Measurements from ENCODE around the gene NAPSA. TPM values are rescaled to one million over a fixed set of nuclear protein-coding genes. Genes with fewer than 3 reads are reported as not detected.

The NAPSA gene
- total and polyA plus RNA-seq, 2 donors (not counting 3 experiments of a cell fraction or from before 2014, with no cell fraction given) = 0.19 TPM; not detected in 1

DNA sequence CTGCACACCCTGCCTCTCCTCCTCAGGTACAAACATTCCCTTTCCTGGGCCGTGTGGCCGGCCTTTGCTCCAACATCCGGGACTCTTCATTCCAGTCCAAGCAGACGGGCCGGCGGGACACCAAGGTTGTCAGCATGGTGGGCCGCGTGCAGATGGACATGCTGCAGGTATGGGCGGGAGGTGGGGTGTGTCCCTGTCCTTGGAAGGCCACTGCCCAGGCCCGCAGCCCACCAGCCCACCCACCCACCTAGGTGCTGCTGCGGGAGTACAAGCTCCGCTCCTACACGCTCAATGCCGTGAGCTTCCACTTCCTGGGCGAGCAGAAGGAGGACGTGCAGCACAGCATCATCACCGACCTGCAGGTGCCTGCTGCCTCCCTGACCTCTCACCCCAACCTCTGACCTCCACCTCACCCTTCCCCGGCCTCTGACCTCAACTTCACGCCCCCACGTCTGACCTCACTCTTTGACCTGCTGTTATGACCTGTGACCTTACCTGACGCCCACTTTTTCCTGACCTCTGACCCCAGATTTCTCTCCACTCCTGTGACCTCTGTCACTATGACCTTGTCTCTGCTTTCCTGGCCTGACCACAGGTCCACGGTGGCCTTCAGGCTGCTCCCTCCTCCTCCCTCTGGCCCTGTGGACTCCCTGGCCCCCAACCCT lies 40.8 kb upstream of the NAPSA start:
- peaks cover 0 to 2% of the 10 kb centered on the region in 2 experiments for H3K36me3 ChIP-seq (ENCODE audit: control insufficient read depth in 2 of 2, extremely low read depth in 1 of 2, insufficient read depth in 2 of 2, low read length in 2 of 2)
- FAIRE-seq (no peak), DNase-seq (ENCODE audit: low read depth, low spot score) (no peak)
- BruUV-seq (replicated peaks) = no TSS peak
- TF ChIP-seq POLR2AphosphoS5 (IDR thresholded peaks at IDR 0.05; ENCODE audit: insufficient read depth, low read depth, low read length) (no peak), JUN (IDR thresholded peaks at IDR 0.05; ENCODE audit: borderline replicate concordance, insufficient read depth, insufficient read length, low read depth) (no peak), EZH2 (IDR thresholded peaks at IDR 0.05; ENCODE audit: borderline replicate concordance, low read depth, low read length, severe bottlenecking) (no peak), MAX (IDR thresholded peaks at IDR 0.05; ENCODE audit: insufficient read depth, insufficient read length) (no peak), POLR2A (IDR thresholded peaks at IDR 0.05; ENCODE audit: low read depth, low read length) (no peak), MYC (IDR thresholded peaks at IDR 0.05; ENCODE audit: low read depth, low read length) (no peak), GATA2 (IDR thresholded peaks at IDR 0.05; ENCODE audit: insufficient read depth, insufficient read length, low read depth, low read length) (no peak), FOS (IDR thresholded peaks at IDR 0.05; ENCODE audit: borderline replicate concordance, insufficient read depth, low read length) (no peak)
- TF ChIP-seq, protein P1, sequence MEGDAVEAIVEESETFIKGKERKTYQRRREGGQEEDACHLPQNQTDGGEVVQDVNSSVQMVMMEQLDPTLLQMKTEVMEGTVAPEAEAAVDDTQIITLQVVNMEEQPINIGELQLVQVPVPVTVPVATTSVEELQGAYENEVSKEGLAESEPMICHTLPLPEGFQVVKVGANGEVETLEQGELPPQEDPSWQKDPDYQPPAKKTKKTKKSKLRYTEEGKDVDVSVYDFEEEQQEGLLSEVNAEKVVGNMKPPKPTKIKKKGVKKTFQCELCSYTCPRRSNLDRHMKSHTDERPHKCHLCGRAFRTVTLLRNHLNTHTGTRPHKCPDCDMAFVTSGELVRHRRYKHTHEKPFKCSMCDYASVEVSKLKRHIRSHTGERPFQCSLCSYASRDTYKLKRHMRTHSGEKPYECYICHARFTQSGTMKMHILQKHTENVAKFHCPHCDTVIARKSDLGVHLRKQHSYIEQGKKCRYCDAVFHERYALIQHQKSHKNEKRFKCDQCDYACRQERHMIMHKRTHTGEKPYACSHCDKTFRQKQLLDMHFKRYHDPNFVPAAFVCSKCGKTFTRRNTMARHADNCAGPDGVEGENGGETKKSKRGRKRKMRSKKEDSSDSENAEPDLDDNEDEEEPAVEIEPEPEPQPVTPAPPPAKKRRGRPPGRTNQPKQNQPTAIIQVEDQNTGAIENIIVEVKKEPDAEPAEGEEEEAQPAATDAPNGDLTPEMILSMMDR (IDR thresholded peaks at IDR 0.05; ENCODE audit: extremely low read depth in 1 of 2, insufficient read depth in 1 of 2, low read depth in 1 of 2, low read length in 2 of 2) = no peak
- CTCF ChIA-PET = no interaction called here
- H3K27me3 ChIP-seq (ENCODE audit: control insufficient read depth in 2 of 2, insufficient read depth in 2 of 2, low read length in 2 of 2) = no peaks in the 10 kb centered on the region
- no peak overlapping the region for H3K9ac ChIP-seq (replicated peaks; ENCODE audit: extremely low read depth, insufficient read depth, low read length)
- H4K20me1 ChIP-seq (replicated peaks; ENCODE audit: control insufficient read depth, extremely low read depth, insufficient read depth, low read length) = no peaks in the 10 kb centered on the region
- no peaks in the 10 kb centered on the region for H3K4me1 ChIP-seq (ENCODE audit: control insufficient read depth, extremely low read depth, insufficient read depth, low read length)
- H3K27ac ChIP-seq (ENCODE audit: insufficient read depth, low read depth, low read length) = no peak overlapping the region
- dilution Hi-C loops (cut with MboI; ENCODE audit: extremely low pct_ligation_motif_present, low sequenced_read_pairs) (no loop called here), intact Hi-C loops (cut with micrococcal nuclease) (no loop called here)
- no peak overlapping the region for H3K4me2 ChIP-seq (ENCODE audit: insufficient read depth, low read length)
- H3K9me1 ChIP-seq (replicated peaks; ENCODE audit: control insufficient read depth, extremely low read depth, insufficient read depth, low read length) = no peaks in the 10 kb centered on the region
- H2AFZ ChIP-seq (ENCODE audit: low read depth, low read length) = no peak overlapping the region
- POLR2A ChIA-PET = no interaction called here
- H3K9me3 ChIP-seq (replicated peaks; ENCODE audit: control insufficient read depth, insufficient read depth, low read length) = no peaks in the 10 kb centered on the region
- H3K4me3 ChIP-seq (replicated peaks in 1 of 3; ENCODE audit: insufficient read depth in 1 of 3, low read depth in 1 of 3, low read length in 3 of 3) = no peak overlapping the region
- H3K79me2 ChIP-seq (ENCODE audit: control insufficient read depth, insufficient read depth, low read length) = no peaks in the 10 kb centered on the region

Measured in endothelial cell of umbilical vein (primary cell).